HK-2 (cell line): ENCODE measurements around the gene RIC8B.
"Not testable (repeated sequence)": the region's sequence is repeated elsewhere in the genome, so short reads cannot be mapped to it uniquely, and the experiment has no call there.

Experiments used
- DNase-seq: peaks from one replicate; pipeline ENCODE4 v3.0.0-alpha.2; 2018; ENCODE audit not compliant: unreplicated experiment

Gene RIC8B

GRCh38 chr12:106902053-106902452 is 127.6 kb downstream of the RIC8B start:
- no peak for DNase-seq

GRCh38 chr12:106903241-106903945 is 128.9 kb downstream of the RIC8B start:
- DNase-seq = peak; percentile 55

- no peak for DNase-seq
Observed at GRCh38 chr12:106906715-106907114, 132.2 kb downstream of the RIC8B start.

- DNase-seq = no peak
Observed at GRCh38 chr12:106907411-106907810, 132.9 kb downstream of the RIC8B start.

- no peak for DNase-seq
Observed at GRCh38 chr12:106907846-106908245, 133.4 kb downstream of the RIC8B start.

- no peak for DNase-seq
Observed at GRCh38 chr12:106908561-106908960, 134.1 kb downstream of the RIC8B start.

- no peak for DNase-seq
Observed at GRCh38 chr12:106910202-106910601, 135.7 kb downstream of the RIC8B start.

GRCh38 chr12:106911581-106911980 is 137.1 kb downstream of the RIC8B start:
- DNase-seq = no peak

- no peak for DNase-seq
Observed at GRCh38 chr12:106913456-106913855, 139.0 kb downstream of the RIC8B start.

GRCh38 chr12:106914796-106915634 is 140.5 kb downstream of the RIC8B start:
- no peak for DNase-seq

- DNase-seq = no peak
Observed at GRCh38 chr12:106915635-106916026, 141.1 kb downstream of the RIC8B start.

- DNase-seq = no peak
Observed at GRCh38 chr12:106917503-106917902, 143.0 kb downstream of the RIC8B start.

GRCh38 chr12:106918746-106919145 is 144.3 kb downstream of the RIC8B start:
- DNase-seq = no peak

- DNase-seq = no peak
Observed at GRCh38 chr12:106919910-106920544, 145.5 kb downstream of the RIC8B start.

- not testable (repeated sequence) for DNase-seq
Observed at GRCh38 chr12:106921976-106922375, 147.5 kb downstream of the RIC8B start.

GRCh38 chr12:106923594-106923993 is 149.1 kb downstream of the RIC8B start:
- not testable (repeated sequence) for DNase-seq

GRCh38 chr12:106924268-106924861 is 149.9 kb downstream of the RIC8B start:
- DNase-seq = no peak

- DNase-seq = no peak
Observed at GRCh38 chr12:106926657-106927056, 152.2 kb downstream of the RIC8B start.

- no peak for DNase-seq
Observed at GRCh38 chr12:106934277-106934676, 159.8 kb downstream of the RIC8B start.
